HepG2 (cell line): ENCODE data around the gene SLC18A3. TPM values are rescaled to one million over a fixed set of nuclear protein-coding genes. Genes with fewer than 3 reads are reported as not detected.

Experiments
- CEBPB ChIP-seq: IDR thresholded peaks from 2 replicates; pipeline ENCODE4 v1.6.1; 2011; ENCODE audit warnings: low read depth, low read length, improper control_type of control experiment, borderline replicate concordance
- PAF1 ChIP-seq: IDR thresholded peaks from 2 replicates; pipeline ENCODE4 v1.6.1; 2016; ENCODE audit warnings: missing genetic modification reagents, missing compliant biosample characterization
- RERE ChIP-seq: IDR thresholded peaks from 2 replicates; pipeline ENCODE4 v1.6.1; 2016; ENCODE audit warnings: low read depth, missing genetic modification reagents, missing compliant biosample characterization
- RORA ChIP-seq: sonication (generic); formaldehyde crosslinking; IDR thresholded peaks from 2 replicates; pipeline ENCODE4 v1.5.0; 2020; ENCODE audit warnings: mild to moderate bottlenecking, missing genetic modification reagents, moderate library complexity
- SMAD1 ChIP-seq: sonication (generic); formaldehyde crosslinking; IDR thresholded peaks from 2 replicates; pipeline ENCODE4 v1.4.0; 2020; ENCODE audit warnings: missing genetic modification reagents, low read depth, mild to moderate bottlenecking, borderline replicate concordance
- SRF ChIP-seq: IDR thresholded peaks from 2 replicates; pipeline ENCODE4 v1.6.1; 2011; ENCODE audit warnings: mild to moderate bottlenecking, low read depth, low read length, moderate library complexity
- ZFP37 ChIP-seq: sonication (generic); formaldehyde crosslinking; IDR thresholded peaks from 2 replicates; pipeline ENCODE4 v1.4.0; 2020; ENCODE audit warnings: missing genetic modification reagents, borderline replicate concordance
- ZFY ChIP-seq: sonication (generic); formaldehyde crosslinking; IDR thresholded peaks from 2 replicates; pipeline ENCODE4 v1.4.0; 2020; ENCODE audit warnings: missing genetic modification reagents
- ZNF121 ChIP-seq: sonication (generic); formaldehyde crosslinking; IDR thresholded peaks from 2 replicates; pipeline ENCODE4 v1.5.0; 2020; ENCODE audit warnings: mild to moderate bottlenecking, missing genetic modification reagents
- ZNF530 ChIP-seq: sonication (generic); formaldehyde crosslinking; IDR thresholded peaks from 2 replicates; pipeline ENCODE4 v1.5.0; 2020; ENCODE audit warnings: low read depth, mild to moderate bottlenecking, missing genetic modification reagents
- ZZZ3 ChIP-seq: sonication (generic); formaldehyde crosslinking; IDR thresholded peaks from 2 replicates; pipeline ENCODE4 v1.4.0; 2020; ENCODE audit warnings: missing genetic modification reagents, mild to moderate bottlenecking, borderline replicate concordance
- polyA plus RNA-seq, 8 experiments: library from polyadenylated mRNA; depleted of rRNA in 3 of 8; stranded (reverse) in 7 of 8; unstranded in 1 of 8; fragments of >200 nt; fragmentation: Illumina TruSeq in 4 of 8; extraction: Trizol in 4 of 8; gene quantifications; 2 replicates each; pipeline versions ENCODE4 v1.2.1 to v1.2.3, GENCODE V29; 2011 to 2016; ENCODE audit warnings: low read depth in 4 of 8, missing spikeins in 1 of 8, mixed read lengths in 1 of 8; ENCODE audit not compliant: insufficient read depth in 1 of 8
- total RNA-seq, 5 experiments: library from RNA; depleted of rRNA; stranded (reverse); fragments of >200 nt; fragmentation: Illumina TruSeq; extraction: Trizol; gene quantifications; 2 replicates each; pipeline ENCODE4 v1.2.3, GENCODE V29; 2016; ENCODE audit warnings: low read depth in 1 of 5
- TF ChIP-seq, protein P1 (sequence below): sonication (generic); formaldehyde crosslinking; IDR thresholded peaks from 2 replicates; pipeline ENCODE4 v1.4.0; 2020; ENCODE audit warnings: missing genetic modification reagents, borderline replicate concordance
- TF ChIP-seq, protein P2 (sequence below): sonication (generic); formaldehyde crosslinking; IDR thresholded peaks from 2 replicates; pipeline ENCODE4 v1.4.0; 2020; ENCODE audit warnings: missing genetic modification reagents
- TF ChIP-seq, protein P3 (sequence below): IDR thresholded peaks from 2 replicates; pipeline ENCODE4 v1.6.1; 2016; ENCODE audit warnings: low read depth
- TF ChIP-seq, protein P4 (sequence below): IDR thresholded peaks from 2 replicates; pipeline ENCODE4 v1.6.1; 2016; ENCODE audit warnings: mild to moderate bottlenecking, missing biosample characterization, missing genetic modification reagents

Gene SLC18A3
- total and polyA plus RNA-seq, 2 of the 13 experiments (the other 11 are each of a cell fraction or from before 2014, with no cell fraction given) = not detected

GRCh38 chr10:49606981-49607535, 3.1 kb upstream of the SLC18A3 start (continued):
- TF ChIP-seq, protein P1, sequence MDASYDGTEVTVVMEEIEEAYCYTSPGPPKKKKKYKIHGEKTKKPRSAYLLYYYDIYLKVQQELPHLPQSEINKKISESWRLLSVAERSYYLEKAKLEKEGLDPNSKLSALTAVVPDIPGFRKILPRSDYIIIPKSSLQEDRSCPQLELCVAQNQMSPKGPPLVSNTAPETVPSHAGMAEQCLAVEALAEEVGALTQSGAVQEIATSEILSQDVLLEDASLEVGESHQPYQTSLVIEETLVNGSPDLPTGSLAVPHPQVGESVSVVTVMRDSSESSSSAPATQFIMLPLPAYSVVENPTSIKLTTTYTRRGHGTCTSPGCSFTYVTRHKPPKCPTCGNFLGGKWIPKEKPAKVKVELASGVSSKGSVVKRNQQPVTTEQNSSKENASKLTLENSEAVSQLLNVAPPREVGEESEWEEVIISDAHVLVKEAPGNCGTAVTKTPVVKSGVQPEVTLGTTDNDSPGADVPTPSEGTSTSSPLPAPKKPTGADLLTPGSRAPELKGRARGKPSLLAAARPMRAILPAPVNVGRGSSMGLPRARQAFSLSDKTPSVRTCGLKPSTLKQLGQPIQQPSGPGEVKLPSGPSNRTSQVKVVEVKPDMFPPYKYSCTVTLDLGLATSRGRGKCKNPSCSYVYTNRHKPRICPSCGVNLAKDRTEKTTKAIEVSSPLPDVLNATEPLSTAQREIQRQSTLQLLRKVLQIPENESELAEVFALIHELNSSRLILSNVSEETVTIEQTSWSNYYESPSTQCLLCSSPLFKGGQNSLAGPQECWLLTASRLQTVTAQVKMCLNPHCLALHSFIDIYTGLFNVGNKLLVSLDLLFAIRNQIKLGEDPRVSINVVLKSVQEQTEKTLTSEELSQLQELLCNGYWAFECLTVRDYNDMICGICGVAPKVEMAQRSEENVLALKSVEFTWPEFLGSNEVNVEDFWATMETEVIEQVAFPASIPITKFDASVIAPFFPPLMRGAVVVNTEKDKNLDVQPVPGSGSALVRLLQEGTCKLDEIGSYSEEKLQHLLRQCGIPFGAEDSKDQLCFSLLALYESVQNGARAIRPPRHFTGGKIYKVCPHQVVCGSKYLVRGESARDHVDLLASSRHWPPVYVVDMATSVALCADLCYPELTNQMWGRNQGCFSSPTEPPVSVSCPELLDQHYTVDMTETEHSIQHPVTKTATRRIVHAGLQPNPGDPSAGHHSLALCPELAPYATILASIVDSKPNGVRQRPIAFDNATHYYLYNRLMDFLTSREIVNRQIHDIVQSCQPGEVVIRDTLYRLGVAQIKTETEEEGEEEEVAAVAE (CRISPR knock-in tag) = peak; percentile 85; the same call in 1 of the 2 replicates
- TF ChIP-seq ZFP37 (CRISPR knock-in tag) = peak; percentile 83; the same call in 1 of the 2 replicates
- TF ChIP-seq, protein P2, sequence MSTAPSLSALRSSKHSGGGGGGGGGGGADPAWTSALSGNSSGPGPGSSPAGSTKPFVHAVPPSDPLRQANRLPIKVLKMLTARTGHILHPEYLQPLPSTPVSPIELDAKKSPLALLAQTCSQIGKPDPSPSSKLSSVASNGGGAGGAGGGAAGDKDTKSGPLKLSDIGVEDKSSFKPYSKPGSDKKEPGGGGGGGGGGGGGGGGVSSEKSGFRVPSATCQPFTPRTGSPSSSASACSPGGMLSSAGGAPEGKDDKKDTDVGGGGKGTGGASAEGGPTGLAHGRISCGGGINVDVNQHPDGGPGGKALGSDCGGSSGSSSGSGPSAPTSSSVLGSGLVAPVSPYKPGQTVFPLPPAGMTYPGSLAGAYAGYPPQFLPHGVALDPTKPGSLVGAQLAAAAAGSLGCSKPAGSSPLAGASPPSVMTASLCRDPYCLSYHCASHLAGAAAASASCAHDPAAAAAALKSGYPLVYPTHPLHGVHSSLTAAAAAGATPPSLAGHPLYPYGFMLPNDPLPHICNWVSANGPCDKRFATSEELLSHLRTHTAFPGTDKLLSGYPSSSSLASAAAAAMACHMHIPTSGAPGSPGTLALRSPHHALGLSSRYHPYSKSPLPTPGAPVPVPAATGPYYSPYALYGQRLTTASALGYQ (CRISPR knock-in tag) = 0 out of 2 replicates have a peak, but pooled peaks have one; percentile 34
- TF ChIP-seq CEBPB = no peak
- TF ChIP-seq RERE (CRISPR knock-in tag) = no peak
- TF ChIP-seq, protein P3, sequence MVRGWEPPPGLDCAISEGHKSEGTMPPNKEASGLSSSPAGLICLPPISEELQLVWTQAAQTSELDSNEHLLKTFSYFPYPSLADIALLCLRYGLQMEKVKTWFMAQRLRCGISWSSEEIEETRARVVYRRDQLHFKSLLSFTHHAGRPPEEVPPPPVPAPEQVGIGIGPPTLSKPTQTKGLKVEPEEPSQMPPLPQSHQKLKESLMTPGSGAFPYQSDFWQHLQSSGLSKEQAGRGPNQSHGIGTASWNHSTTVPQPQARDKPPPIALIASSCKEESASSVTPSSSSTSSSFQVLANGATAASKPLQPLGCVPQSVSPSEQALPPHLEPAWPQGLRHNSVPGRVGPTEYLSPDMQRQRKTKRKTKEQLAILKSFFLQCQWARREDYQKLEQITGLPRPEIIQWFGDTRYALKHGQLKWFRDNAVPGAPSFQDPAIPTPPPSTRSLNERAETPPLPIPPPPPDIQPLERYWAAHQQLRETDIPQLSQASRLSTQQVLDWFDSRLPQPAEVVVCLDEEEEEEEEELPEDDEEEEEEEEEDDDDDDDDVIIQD (CRISPR knock-in tag) = 0 out of 2 replicates have a peak, but pooled peaks have one; percentile 36
- TF ChIP-seq ZZZ3 (CRISPR knock-in tag) = no peak
- TF ChIP-seq SMAD1 (CRISPR knock-in tag) = no peak
- no peak for TF ChIP-seq SRF
- TF ChIP-seq, protein P4, sequence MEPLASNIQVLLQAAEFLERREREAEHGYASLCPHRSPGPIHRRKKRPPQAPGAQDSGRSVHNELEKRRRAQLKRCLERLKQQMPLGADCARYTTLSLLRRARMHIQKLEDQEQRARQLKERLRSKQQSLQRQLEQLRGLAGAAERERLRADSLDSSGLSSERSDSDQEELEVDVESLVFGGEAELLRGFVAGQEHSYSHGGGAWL (CRISPR knock-in tag) = peak; percentile 93
- no peak for TF ChIP-seq RORA (CRISPR knock-in tag)
- peak; percentile 30 for TF ChIP-seq ZFY (CRISPR knock-in tag)
- TF ChIP-seq PAF1 = no peak
- no peak for TF ChIP-seq ZNF530 (CRISPR knock-in tag)
- TF ChIP-seq ZNF121 (CRISPR knock-in tag) = no peak
